ENCODE measurements around the gene NCCRP1.

NCCRP1 gene

DNA sequence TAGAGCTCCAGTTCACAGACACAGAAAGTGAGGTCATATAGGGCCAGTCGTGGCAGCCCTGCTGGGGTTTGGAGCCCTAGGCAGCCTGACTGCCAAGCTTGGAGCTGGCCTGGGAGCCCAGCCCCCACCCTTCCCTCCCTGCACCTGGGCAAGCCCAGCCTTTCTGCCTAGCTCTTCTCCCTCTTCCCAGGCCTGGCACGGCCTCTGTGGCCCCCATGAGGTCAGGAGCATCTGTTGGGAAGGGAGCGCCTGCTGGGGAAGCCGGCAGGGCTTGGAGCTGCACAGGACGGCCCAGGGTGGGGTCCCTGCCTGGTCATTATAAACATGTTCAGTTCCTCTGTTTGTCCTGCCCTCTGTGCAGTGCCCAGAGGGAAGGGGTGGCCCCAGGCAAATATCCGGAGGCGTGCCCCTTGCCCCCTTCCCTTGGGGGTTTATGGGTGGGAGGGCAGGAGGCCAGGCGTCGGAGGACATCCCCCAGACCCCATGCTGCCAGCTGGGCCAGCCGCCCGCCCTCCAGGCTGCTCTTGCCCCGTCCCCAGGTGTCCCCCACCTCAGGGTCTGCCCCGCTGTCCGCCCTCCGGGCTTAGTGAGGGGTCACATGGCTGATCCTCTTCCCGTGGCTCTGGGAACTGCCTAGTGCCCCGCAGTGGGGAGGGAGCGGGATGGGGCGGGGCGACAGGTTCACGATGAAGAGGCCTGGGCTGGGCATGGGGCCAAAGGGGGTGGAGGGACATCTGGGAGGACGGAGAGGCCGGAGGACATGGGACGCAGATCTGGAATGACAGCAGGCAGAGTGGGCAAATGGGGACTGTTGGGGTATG is 30.0 kb upstream of the NCCRP1 start:
- no peak for DNase-seq

DNA sequence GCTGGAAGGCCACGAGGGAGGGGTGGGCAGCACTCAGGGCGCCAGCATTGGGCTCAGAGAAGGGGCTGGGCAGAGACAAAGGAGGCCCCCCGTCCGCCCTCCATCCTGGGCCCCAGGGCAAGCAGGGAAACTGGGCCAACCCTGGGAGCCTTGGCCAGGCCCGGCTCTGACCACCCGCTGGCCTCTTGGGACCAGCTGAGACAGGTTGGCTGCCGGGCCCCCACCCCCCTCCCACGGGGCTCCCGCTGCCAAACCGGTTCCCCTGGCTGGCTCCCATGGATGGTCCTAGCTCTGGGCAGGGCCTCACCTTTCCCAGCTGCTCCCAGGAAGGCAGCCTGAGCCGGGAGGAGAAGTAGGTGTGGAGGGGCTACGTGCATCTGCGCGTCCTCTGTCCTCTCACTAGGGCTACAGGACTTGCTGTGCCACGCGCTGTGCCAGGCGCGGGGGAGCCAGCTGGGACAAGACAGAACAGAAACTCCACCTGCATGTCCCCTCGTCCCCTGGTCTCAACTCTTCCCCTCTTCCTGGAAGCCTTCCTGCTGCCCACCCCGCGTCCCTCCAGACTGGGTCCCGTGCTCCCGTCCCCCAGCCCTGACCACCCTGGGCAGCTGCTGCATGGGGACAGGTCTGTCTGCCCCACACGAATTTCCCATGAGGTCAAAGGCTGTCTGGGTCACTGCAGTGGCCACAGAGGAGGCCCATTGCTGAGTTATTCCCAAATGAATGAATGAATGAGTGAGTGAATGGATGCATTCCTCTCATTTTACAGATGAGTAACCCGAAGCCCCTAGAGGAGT is 29.1 kb upstream of the NCCRP1 start:
- DNase-seq, result no peak

DNA sequence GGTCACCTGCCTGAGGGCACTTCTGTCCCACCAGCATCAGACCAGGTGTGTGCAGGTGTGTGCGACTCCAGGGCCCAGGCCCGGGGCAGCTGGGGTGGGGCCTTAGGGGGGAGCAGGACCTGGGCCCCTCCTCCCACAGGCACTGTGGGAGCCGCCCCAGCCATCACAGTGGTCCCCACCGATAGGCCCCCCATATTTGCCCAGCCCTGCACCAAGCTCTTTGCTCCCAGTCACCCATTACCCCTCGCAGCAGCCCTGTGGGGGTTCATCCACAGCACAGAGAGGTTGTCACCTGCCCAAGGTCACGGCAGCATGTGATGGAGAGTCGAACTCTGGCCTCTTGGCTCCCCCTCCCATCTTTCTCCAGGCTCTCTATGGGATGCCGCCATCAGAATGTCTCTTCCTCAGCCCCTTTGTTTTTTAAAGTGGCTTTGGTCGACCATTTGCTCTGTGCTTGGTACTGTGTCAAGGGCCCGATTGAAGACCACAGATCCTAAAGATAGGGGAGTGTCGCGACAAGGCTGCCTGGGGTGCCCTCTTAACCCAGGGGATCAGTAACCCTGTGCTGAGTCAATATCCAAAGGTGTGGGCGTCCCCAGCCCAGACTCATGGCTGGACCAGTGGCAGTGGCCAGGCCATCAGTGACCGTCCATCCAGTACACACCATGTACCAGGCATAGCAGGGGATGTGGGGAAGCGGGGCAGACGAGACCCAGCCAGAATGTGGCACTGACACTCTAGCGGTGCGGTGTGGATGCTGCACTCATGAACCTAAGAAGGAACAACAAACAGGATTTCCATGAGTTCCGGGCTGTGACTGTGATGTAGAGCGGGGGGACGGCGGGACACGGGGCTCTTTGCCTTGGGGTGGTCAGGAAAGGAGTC is 28.3 kb upstream of the NCCRP1 start:
- no peak for DNase-seq

DNA sequence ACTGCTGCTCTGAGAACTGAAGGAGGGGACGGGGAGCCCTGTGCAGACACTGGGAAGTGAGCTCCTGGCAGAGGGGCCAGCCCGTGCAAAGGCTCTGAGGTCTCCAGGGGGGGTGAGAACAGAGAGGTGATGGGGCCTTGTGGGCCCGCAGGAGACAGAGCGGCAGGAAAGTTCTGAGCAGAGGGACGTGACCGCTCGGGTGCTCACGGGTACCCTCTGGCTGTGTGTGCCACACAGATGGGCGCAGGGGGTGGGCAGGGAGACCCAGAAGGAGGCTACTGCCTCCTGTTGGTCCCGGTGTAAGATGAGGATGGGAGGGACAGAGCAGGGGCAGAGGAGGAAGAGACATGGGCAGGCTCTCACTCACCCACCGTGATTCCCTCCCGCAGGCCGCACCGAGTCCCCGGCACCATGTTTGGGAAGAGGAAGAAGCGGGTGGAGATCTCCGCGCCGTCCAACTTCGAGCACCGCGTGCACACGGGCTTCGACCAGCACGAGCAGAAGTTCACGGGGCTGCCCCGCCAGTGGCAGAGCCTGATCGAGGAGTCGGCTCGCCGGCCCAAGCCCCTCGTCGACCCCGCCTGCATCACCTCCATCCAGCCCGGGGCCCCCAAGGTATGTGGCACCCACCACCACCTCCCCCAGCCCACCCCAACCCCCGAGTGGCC is 27.5 kb upstream of the NCCRP1 start:
- no peak for DNase-seq

DNA sequence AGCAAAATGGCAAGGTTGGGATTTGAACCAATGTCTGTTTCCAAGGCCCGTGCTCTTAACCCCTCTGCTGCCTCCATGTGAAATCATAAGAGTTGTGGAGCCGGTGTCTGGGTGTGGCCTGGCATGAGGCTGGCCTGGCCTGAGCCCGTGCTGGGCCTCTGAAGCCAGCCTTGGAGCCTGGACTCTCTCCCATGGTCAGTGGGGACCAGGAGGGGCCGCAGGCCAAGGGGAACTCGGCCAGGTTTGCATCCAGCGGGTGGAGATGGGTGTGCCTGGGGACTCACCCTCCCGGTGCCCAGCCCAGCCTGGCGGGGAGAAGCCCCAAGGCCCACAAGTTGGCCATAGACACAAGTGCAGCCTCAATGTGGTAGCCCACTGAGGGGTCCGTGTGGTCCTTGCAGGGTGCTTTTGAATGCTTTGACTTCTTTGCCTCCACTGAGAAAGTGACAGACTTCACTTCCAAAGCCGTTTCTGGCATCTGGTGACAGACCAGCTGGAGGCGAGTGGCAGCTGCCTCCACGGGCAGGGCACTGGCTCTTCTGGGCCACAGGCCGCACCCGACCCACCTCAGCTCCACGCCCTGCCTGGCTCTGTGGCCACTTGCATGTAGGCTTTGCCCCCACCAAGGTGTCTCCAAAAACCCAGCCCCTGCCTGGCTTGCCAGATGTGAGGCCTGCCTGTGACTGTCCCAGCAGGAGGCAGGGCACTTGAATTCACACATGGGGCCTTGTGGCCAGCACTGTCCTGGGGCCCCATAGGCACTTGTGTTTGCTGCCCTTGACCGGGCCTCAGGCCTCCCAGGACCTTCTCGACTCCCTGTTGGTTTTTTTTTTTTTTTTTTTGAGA is 26.2 kb upstream of the NCCRP1 start:
- DNase-seq, result no peak

DNA sequence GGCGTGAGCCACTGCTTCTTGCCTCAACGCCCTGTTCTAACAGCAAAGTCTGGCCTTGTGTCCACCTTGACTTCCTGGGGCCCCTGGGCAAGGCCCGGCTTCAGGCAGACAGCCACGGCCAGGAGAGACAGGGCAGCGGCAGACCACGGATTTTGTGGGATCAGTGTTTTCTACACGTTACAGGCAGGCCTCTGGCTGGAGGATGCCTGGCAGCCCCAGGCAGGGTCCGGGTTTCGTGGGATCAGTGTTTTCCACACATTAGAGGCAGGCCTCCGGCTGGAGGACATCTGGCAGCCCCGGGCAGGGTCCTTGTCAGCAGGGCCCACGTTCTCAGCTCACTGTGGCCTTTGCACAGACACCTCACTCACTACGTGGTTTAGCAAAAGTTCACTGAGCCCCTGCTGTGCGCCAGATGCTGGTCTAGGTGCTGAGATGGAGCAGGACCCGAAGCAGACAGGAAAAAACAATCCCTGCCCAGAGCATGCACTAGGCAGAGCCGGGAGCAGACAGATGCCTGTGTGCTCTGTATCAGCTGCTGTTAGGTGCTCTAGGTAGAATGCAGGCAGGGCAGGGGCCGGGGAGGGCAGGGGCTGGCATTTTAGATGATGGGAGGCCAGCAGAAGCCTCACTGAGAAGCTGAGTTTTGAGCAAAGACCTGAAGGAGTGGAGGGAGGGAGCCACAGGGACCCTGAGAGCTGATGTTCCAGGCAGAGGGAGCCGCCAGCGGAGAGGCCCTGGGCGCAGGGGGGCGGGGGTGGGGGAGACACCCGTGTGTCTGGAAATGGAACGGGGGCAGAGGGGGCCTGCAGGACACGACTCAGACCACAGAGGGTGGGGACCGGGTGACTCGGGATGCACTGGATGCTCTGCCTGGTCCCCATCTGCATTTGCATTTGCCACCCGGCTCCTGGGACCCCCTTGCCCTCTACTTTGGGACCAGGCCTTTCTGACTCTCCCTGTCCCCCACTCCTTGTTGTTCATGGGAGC is 25.0 kb upstream of the NCCRP1 start:
- no peak for DNase-seq

DNA sequence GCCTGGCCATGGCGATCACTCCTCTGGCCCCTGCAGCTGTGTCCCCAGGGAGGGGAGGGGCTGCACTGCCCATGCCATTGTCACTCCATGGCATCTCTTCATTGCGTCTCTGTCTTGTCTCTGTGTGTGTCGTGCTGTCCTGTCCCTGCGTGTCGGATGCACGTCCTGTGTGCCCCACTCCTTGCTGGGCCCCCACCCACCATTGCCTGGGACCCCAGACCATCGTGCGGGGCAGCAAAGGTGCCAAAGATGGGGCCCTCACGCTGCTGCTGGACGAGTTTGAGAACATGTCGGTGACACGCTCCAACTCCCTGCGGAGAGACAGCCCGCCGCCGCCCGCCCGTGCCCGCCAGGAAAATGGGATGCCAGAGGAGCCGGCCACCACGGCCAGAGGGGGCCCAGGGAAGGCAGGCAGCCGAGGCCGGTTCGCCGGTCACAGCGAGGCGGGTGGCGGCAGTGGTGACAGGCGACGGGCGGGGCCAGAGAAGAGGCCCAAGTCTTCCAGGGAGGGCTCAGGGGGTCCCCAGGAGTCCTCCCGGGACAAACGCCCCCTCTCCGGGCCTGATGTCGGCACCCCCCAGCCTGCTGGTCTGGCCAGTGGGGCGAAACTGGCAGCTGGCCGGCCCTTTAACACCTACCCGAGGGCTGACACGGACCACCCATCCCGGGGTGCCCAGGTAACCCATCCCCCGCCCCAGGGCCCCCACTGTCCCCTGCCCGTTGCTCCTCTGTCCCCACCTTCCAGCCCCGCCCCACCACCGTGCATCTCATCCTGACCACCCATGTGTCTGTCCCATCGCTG is 23.9 kb upstream of the NCCRP1 start:
- no peak for DNase-seq

DNA sequence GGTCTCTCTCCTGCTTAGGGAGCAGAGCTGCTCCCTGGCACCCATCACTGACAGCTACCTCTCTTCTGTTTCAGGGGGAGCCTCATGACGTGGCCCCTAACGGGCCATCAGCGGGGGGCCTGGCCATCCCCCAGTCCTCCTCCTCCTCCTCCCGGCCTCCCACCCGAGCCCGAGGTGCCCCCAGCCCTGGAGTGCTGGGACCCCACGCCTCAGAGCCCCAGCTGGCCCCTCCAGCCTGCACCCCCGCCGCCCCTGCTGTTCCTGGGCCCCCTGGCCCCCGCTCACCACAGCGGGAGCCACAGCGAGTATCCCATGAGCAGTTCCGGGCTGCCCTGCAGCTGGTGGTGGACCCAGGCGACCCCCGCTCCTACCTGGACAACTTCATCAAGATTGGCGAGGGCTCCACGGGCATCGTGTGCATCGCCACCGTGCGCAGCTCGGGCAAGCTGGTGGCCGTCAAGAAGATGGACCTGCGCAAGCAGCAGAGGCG is 23.2 kb upstream of the NCCRP1 start:
- DNase-seq, result no peak

DNA sequence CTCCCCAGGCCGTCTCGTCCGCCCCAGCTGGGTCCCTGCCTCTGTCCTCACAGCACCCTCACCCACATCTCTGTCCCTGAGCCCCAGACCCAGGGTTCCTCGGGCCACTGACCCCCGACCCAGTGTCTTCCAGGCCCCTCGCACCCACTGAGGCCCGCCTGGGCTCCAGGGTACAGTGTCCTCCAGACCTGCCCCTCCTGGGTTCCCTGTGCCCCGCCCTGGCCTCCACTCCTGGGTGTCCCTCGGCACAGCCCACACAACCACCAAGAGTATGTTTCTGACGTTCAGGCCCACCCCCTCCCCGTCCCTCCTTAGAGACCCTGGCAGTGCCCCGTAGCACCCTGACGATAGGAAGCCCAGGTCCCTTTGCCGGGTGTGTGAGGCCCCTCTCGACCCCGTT is 22.6 kb upstream of the NCCRP1 start:
- no peak for DNase-seq

DNA sequence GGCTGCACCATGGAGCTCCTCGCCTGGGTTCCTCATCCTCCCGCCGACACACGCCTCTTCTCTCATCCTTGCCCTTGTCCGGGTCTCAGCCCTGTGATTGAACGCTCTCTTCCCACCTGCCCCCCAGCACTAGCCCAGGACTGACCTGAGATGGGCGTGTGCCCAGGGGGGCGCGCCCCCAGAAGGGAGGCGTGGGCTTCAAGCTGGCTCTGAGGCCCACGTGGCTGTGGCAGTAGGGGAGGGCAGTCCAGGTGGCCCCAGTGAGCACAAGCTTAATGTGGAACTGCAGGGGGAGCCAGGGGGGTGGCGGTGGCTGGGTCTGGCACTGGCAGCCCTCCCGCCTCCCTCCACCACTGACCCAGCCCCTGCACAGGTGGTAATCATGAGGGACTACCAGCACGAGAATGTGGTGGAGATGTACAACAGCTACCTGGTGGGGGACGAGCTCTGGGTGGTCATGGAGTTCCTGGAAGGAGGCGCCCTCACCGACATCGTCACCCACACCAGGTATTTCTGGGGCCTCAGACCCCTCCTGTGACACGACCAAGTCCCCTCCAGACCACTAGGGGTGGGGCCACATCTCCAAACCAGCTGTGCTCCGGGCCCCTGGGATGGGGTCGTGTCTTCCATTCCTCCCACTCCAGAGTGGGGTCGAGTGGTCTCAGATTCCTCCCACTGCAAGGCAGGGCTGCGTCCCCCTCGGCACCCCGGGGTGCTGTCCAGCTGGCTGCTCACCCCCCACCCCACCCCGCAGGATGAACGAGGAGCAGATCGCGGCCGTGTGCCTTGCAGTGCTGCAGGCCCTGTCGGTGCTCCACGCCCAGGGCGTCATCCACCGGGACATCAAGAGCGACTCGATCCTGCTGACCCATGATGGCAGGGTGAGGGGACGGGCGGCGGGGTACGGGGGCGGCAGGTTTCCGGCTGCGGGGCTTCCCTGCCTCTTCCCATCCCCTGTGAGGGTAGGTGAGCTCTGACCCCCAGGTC is 21.9 kb upstream of the NCCRP1 start:
- DNase-seq, result no peak

DNA sequence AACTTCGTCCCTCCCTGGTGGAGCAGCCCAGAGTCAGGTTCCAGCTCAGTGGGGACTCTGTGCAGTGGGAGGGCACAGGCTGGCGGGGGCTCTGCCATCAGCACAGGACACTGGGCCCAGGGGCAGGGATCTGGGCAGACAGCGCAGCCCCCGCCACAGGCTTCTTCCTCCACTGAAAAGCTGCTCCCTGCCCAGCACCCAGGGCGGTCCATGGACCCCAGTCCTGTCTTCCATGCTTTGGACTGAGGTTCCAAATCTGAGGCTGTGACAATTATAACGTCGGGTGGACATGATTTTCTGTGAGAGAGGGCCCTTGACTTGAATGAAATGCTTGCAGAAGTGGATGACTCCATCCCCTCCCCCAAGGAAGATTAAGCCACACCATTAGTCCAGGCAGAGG is 21.2 kb upstream of the NCCRP1 start:
- DNase-seq, result no peak

DNA sequence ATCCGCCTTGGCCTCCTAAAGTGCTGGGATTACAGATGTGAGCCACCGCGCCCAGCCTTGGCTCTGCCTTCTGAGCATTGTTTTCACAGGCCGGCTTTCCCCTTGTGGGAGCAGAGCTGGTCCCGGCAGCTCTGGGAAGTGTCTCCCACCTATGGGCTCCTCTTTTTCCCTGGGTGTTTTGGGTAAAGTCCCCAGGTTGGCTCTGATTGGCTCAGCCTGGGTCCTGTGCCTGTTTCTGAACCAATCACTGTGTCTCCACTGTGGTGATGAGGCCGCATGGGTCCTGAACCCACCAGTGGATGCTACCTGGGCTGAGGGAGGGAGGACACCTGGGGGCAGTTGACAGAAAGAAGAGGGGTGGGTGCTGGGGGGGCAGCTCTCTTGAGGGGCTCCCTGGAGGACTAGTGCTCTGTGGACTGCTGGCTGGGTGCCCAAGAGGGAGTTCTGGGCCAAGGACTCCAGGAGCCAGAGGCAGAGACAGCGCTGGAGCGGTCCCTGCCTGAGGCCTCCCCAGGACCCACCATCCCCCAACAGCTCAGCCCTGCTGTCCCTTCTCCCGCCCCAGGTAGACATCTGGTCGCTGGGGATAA is 19.6 kb upstream of the NCCRP1 start:
- no peak for DNase-seq

DNA sequence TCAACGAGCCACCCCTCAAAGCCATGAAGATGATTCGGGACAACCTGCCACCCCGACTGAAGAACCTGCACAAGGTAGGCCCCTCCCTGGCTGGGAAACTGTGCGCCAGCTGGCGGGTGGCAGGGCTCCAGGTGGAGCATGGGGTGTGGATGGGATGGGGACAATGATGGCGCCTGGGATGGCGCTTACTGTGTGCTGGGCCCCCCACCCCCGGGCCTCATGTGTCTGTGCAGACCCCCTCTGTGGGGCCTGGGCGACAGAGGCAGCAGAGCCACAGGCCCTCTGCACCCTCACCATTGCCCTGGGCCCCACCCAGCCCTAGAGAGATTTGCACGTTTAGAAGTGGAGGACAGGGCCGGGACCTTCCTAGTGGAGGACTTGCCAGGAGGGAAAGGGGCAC is 19.0 kb upstream of the NCCRP1 start:
- DNase-seq, result no peak

DNA sequence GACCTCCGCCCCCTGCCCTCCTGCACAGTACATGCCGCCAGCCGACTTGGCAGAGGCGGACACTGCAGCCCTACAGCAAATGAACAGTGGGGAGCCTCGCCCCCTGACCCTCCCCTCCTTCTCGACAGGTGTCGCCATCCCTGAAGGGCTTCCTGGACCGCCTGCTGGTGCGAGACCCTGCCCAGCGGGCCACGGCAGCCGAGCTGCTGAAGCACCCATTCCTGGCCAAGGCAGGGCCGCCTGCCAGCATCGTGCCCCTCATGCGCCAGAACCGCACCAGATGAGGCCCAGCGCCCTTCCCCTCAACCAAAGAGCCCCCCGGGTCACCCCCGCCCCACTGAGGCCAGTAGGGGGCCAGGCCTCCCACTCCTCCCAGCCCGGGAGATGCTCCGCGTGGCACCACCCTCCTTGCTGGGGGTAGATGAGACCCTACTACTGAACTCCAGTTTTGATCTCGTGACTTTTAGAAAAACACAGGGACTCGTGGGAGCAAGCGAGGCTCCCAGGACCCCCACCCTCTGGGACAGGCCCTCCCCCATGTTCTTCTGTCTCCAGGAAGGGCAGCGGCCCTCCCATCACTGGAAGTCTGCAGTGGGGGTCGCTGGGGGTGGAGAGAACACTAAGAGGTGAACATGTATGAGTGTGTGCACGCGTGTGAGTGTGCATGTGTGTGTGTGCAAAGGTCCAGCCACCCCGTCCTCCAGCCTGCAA is 18.3 kb upstream of the NCCRP1 start:
- no peak for DNase-seq

DNA sequence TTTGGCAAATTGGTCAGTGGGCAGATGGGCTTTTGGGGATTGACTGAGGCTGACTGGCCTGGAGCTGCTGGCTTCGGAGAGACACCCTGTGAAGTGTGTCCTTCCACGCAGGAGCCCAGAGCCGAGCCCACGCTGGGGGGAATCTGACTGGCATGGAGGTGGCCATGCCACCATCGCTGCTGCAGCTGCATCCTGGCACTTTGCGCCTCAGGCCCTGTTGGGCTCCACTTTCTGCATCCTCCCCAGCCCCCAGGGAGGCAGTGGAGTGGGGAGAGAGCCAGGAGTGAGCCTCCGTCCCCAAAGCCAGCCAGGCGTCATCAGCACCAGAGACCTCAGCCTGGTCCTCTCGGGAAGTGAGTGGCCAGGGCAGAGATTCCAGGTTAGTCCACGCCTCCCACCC is 17.0 kb upstream of the NCCRP1 start:
- DNase-seq, result no peak

DNA sequence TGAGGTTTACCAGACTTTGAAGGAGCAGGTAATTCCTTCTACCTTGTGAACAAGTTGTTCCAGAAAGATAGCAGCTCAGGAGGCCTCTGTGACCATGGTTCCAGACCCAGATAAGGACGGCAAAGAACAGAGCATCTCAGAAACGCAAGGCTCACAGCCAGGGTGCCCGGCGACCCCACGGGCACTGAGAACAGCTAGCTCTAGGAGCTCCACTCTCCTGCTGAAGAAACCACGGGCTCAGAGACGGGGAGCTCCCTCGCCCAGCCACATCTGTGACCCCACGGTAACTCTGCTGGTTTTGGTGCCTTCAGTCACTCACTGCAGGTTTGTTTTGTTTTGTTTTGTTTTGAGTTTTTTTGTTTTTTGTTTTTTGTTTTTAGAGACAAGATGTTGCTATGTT is 16.0 kb upstream of the NCCRP1 start:
- no peak for DNase-seq
